GM12875 (cell line): ENCODE results near the gene ELP4.

ENCODE experiments used
- H3K4me3 ChIP-seq: one replicate; pipeline ENCODE4 v1.5.1; 2011; ENCODE audit warnings: low read depth, low read length, control low read depth
- TF ChIP-seq, protein P1 (sequence below): IDR thresholded peaks from 2 replicates; pipeline ENCODE4 v1.5.1; 2011; ENCODE audit warnings: low read depth, mild to moderate bottlenecking, control low read depth, inconsistent platforms, low read length, moderate library complexity, borderline replicate concordance; ENCODE audit not compliant: insufficient read depth

Gene ELP4

DNA sequence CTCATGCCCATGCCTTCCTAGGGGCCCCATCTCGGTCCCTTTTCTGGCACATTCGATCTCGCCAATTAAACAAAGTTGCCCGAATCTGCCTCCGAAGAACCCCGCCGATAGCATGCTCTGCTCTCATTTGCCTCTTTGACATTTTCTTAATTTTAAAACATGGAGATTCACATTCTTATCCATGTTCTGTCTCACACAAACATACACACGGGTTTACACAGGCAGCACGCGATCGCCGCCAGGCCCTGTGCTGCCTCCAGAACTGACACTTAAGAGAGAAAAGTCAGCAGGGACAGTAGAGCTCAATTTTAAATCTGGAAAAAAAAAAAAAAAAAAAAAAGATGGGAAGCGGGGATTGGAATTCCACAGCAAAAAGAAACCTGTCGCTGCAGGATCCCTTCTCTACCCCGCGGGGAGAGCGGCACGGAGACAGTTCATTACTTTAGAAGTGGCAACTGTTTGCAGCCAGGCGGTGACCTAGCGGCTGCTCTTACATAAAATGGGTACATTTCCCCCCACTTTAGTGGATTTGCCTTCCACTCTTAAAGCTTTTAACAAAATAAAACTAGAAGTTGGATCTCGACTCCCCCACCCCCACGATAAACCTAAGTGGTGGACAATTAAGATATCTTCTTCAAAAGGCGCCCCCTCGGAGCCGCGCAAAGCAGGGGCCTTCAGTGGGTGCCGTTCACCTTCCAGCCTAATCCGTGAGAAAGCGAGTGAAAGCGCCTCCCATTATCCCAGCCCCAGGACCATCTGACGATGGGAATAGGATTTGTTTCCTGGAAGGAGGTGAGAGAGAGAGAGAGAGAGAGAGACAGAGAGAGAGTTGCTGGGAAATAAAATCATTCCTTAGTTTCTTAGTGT lies 287.9 kb downstream of the ELP4 start:
- no peak overlapping the region for H3K4me3 ChIP-seq
- TF ChIP-seq, protein P1, sequence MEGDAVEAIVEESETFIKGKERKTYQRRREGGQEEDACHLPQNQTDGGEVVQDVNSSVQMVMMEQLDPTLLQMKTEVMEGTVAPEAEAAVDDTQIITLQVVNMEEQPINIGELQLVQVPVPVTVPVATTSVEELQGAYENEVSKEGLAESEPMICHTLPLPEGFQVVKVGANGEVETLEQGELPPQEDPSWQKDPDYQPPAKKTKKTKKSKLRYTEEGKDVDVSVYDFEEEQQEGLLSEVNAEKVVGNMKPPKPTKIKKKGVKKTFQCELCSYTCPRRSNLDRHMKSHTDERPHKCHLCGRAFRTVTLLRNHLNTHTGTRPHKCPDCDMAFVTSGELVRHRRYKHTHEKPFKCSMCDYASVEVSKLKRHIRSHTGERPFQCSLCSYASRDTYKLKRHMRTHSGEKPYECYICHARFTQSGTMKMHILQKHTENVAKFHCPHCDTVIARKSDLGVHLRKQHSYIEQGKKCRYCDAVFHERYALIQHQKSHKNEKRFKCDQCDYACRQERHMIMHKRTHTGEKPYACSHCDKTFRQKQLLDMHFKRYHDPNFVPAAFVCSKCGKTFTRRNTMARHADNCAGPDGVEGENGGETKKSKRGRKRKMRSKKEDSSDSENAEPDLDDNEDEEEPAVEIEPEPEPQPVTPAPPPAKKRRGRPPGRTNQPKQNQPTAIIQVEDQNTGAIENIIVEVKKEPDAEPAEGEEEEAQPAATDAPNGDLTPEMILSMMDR: no peak

DNA sequence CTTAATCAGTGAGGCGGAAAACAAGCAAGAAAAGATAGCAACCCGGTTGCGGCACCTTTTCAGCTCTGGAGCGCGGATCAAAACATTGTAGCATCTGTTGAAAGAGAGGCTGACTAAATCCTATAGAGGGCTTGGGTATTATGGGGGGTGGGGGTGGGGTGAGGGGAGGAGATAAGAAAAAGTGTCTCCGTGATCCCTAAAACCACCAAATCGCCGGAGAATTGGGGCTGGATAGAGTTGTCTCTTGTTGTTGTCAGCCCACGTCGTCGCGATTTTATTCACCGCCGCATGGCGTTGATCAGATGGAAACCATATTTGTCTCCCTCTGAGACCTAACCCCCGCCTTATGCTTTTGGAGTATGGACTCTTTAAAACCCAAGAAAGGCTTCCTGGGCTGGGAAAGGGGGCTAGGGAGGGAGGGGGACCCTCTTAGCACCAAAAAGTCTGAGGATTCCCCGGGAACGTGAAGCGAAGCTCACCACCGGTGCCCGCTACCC lies 288.5 kb downstream of the ELP4 start:
- H3K4me3 ChIP-seq: no peak overlapping the region
- TF ChIP-seq, protein P1: no peak

DNA sequence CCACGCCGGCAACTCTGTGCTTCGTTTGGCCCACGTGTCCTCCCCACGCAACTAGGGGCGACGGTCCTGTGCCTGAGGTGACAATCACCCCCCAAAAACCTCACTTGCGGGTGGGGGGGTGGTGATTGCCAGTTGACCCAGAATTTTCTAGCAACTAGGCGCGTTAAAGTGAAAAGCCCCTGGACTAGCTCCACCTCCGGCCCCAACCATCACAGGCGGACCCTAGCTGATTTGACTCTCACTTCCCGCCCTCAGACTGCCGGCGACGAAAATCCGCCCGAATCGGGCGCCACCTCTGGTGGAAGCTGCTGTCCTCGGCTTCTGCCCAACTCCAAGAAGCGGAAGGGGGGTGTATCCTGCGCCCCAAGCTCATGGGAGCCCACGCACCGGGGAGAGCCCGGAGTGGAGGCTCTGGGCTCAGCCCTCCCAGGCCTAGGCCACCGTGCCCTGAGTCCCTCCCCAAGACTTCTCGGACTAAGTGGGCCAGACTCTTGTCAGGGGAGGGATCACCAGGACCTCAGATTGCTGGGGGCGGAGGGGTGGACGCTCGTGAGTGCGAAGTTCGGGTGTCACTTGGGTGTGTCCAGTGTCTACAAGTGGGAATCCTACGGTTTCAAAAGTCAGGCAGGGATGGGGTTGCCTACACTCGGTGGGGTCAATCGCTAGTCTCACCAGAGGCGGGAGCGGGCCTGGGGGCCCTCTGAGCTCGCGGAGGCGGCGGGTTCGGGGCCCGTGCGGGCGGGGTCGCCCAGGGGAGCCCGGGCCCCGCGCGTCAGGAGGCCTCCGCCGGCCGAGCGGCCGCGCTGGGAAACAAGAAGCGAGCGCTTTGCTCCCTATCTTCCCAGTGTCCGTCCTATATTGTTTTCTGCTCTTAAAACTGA lies 289.2 kb downstream of the ELP4 start:
- peak overlapping the region; percentile 10 for H3K4me3 ChIP-seq
- TF ChIP-seq, protein P1: peak; percentile 32; the same call in 1 of the 2 replicates

DNA sequence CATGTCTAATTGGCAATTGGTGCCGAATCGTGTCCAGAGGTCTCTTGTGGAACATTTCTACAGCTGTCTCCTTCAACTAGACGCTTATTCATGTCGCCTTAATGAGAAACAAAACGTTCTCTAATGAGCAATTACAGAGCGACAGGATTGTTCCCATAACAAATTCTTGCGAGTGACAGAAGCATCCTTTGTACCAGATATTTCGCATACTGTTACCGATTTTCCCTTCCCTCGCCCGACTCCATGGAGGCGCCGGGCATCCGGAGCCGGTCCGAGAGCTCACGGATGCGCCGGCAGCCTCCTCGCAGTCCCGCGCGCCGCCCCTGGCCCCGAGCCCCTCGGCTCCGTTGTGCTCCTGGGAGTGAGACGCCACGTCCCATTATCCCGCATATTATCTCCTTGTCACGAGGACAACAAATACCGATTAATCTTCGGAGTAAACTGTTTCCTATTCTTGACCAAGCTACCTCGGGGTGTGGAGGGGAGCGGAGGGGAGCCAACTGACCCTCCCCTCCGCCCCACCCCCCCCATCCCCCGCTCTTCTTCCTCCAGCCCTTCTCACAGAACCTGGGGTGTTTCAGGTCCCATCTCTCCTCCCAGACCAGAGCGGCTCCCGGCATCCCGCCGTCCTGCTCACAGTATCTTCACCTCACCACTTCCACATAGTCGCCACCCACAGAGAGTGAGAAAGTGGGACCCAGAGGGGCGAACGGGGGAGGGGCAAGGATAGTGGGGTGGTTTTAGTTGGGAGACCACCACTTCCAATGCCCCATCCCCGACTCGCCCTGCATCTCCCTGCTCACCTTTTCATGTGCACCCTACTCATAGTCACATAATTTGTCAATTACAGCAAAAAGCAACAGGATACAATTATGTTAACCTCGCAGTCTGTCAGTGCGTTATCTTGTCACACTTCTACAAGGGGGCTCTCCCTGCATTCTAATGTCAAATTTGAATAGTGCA lies 290.1 kb downstream of the ELP4 start:
- H3K4me3 ChIP-seq: no peak overlapping the region
- TF ChIP-seq, protein P1: no peak

DNA sequence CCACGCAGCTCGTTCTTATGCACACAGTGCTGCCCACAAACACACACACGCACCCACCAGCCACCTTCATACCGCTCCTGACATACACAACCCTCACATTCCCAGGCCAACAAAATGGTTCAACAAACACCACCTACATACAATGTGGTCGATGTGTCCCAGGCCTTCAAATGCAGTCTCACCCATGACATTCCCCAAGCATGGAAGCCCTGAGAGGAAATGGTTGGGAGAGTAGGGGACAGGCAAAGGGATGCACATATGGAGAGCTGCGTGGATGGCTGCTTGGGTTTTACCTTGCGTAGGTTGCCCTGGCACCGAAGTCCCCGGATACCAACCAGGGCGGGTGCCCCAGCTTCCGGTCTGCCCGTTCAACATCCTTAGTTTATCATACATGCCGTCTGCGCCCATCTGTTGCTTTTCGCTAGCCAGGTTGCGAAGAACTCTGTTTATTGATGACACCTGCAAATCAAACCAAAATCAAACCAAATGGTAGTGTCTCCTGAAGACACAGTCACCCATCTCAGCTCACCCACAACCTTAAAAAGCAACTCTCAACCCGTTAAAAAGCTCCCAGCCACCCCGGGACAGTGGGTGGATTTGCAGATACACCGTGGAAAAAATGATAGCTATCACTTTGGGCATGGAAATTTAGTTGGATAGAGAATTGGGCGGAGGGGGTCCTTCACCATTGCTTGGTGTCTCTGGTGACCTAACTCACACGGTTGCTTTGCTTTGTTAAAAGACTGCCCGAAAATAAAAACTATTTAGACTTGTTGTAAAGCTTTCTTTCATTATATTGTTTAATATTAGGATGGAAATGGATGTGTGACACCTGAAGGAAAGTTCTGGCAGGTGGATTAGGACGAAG lies 291.1 kb downstream of the ELP4 start:
- TF ChIP-seq, protein P1: no peak
- no peak overlapping the region for H3K4me3 ChIP-seq
